Loucy (cell line): ENCODE data around the gene AGBL3.

Experiments
- EZH2phosphoT487 ChIP-seq: fragments of 200-600 bp; IDR thresholded peaks from 2 replicates; pipeline ENCODE4 v1.6.1; 2018; ENCODE audit warnings: antibody characterized with exemption, mild to moderate bottlenecking, moderate library complexity, borderline replicate concordance
- TF ChIP-seq, protein P1 (sequence below): fragments of 200-600 bp; sonication (generic); conservative IDR thresholded peaks from 2 replicates; pipeline ENCODE4 v1.5.1; 2014; ENCODE audit warnings: mild to moderate bottlenecking, antibody characterized with exemption, low read length

- TF ChIP-seq, protein P1, sequence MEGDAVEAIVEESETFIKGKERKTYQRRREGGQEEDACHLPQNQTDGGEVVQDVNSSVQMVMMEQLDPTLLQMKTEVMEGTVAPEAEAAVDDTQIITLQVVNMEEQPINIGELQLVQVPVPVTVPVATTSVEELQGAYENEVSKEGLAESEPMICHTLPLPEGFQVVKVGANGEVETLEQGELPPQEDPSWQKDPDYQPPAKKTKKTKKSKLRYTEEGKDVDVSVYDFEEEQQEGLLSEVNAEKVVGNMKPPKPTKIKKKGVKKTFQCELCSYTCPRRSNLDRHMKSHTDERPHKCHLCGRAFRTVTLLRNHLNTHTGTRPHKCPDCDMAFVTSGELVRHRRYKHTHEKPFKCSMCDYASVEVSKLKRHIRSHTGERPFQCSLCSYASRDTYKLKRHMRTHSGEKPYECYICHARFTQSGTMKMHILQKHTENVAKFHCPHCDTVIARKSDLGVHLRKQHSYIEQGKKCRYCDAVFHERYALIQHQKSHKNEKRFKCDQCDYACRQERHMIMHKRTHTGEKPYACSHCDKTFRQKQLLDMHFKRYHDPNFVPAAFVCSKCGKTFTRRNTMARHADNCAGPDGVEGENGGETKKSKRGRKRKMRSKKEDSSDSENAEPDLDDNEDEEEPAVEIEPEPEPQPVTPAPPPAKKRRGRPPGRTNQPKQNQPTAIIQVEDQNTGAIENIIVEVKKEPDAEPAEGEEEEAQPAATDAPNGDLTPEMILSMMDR, result no peak
- no peak for TF ChIP-seq EZH2phosphoT487
These were observed 6.4 kb downstream of the AGBL3 start for GRCh38 chr7:134992626-134993179.
